ENCODE results near the gene IRF4.

Gene IRF4

GRCh38 chr6:391559-392440 lies at the start of gene IRF4:
TSS of gene IRF4 (plus strand) at chr6:391752. CDS start at chr6:393153, 1,401 bp downstream.
- DNase-seq (ENCODE audit: low read depth in 1 of 2, low spot score in 1 of 2) = peak in 1 of 2 donors; percentile 61

DNA sequence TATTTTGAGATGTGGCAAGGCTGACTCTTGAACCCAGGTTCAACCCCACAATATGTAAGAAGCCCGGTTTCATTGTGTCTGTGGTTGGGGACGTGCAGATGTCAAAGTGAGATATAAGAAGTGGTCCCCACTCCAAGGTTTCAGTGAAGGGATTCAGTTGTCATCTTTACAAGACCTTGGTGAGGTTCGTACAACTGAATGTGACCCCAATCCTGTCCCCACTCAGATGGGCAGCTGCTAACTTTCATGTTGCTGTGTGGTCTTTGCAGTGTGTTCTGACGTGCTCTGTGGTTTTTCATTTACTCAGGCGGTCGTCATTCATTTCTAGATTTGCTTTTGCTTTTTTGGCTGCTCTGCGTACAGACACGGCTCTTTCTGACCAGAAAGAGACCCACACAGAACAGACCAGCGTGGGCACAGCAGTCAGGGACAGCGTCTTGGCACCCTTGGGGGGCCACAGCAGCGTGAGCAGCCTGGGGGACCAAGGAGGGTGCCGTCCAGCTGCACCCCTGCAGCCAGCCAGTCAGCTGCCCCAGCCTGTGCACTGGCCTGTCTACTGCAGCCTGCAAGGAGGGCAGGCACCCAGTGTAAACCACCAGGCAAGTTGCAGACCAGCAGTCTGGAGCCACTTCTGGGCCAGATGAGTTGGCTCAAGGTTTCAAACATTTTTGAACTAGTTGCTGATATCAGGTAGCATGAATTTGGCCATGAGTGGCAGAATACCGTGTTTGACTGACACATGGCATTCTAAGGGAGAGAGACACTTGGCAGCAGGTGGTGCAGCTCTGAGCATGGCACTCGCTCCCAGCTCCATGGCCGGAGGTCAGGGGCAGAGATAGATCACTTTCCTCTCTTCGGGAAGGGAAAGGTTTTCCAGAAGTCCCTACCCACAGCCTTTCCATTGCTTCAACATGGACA lies 49.4 kb upstream of the IRF4 start:
- no peak for DNase-seq (ENCODE audit: low read depth in 1 of 2, low spot score in 1 of 2)

DNA sequence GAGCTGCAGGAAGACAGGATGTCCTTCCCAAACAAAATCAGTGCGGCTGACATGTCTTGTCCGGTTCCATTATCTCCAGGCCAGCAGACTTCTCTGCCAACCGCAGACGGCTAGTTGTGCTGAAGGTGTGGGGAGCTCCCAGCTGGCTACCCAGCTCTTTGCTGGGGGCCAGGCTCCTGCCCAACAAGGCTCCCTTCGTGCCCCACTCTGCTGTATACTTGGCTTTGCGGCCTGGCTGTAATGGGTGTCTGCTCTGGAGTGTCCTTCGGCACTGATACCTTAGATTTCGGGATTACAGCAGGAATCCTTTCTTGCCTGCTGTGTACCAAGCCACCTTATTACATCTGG lies 48.7 kb upstream of the IRF4 start:
- DNase-seq (ENCODE audit: low read depth in 1 of 2, low spot score in 1 of 2) = no peak

- DNase-seq (ENCODE audit: low read depth in 1 of 2, low spot score in 1 of 2) = no peak
Measured at GRCh38 chr6:343226-343935, 48.2 kb upstream of the IRF4 start.

DNA sequence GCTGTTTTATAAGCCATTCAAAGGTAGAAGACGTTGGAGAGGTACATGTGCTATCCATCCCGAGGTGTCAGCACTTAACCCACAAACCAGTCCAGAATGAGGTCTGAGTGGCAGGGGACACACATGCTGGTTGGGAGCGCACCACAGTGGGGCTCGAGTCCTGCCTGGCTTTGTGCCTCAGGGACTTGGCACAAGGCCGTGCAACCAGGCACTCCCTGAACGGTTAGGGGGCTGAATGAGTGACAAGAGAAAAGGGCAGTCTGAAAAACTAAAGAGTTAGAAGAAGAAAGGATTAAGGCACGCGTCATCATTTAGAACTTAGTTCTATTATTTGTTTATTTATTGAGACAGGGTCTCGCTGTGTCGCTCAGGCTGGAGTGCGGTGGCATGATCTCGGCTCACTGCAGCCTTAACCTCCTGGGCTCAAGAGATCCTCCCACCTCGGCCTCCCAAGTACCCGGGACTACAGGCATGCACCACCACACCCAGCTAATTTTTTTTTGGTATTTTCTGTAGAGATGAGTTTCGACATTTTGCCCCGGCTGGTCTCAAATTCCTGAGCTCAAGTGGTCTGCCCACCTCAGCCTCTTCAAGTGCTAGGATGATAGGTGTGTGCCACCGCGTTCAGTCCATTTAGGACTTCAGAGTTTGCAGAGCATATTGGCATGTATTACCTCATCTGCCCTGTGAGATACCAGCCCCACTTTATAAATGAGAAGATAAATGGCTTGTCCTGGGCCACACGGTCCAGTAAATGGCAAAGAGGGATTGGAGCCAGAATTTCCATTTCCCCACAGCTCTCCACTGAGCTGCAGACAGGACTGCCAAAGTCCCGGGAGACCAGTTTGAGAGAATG lies 47.4 kb upstream of the IRF4 start:
- DNase-seq (ENCODE audit: low read depth in 1 of 2, low spot score in 1 of 2) = no peak

DNA sequence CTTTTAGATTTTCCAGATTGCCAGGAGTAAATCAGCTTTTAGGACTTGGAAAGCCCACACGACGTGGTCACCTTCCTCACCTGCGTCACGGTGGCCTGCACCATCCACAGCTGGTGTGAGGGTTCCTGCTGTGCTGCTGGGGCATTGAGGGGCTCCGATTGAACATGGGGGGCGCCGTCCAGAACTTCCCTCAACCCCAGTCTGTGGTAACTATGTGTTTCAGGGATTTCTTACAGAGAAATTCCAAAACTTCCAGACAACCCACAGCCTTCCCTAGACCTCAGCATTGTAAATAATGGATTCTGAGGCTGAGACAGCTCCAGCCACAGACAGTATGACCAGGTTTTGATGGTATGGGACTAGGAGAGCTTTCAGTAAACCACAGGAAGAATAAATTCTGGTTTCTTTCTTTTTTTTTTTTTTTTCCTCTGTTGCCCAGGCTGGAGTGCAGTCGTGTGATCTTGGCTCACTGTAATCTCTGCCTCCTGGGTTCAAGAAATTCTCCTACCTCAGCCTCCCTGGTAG lies 46.7 kb upstream of the IRF4 start:
- DNase-seq (ENCODE audit: low read depth in 1 of 2, low spot score in 1 of 2) = no peak

DNA sequence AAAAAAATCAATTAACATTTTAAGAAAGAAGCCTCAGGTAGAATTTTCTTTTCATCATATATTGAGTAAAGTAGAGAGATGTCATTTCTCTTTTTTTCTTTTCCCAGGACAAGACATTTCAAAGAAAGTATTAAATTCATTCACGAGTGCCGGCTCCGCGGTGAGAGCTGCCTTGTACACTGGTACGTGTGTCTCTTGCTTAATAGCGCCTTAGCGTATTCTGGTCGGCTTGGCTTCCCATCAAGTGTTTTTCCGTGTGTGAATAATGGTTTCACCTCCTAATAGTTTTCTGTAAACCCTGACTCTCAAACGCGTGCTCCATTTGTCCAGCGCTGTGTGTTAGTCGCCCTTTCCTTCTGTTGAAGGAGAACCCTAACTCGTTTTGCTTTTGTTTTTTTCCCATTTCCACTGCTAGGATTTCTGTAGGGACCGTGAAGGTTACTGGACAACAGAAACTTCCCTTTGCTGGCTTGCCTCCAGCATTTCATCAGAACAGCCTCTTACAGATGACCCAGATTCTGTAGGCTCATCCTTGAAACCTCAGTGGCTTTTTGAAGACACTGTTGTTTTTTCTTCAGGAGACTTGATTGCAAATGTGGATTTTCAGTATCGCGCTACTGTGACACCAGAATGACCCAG lies 45.7 kb upstream of the IRF4 start:
- DNase-seq (ENCODE audit: low read depth in 1 of 2, low spot score in 1 of 2) = no peak

DNA sequence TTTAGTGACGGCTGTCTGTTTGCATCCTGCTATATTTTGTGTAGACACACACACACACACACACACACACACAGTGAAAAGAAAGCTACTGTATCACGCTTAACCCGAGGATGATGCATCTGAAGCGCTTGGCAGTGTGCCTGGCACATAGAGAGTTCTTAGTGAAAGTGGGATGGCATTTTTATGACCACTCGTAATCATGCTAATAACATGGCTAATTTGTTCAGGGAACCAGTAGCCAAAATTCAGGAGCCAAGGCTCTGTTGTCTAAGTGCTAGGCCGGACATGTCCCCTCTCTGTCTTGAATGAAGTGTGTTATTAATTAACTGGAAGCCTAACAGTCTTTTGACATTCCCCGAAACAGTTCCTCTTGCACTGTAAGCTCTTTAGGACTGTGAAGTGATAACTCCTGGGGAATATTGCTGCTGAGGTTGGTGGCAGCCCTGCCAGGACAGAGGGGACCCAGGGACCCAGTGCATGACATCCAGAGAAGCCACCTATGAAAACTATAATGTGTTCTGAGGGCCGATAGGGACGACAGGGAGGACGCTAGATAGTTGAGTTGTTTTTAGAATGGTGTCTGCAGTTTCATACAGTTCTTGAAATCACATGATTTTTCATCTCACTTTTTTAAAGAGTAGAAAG lies 45.0 kb upstream of the IRF4 start:
- no peak for DNase-seq (ENCODE audit: low read depth in 1 of 2, low spot score in 1 of 2)

DNA sequence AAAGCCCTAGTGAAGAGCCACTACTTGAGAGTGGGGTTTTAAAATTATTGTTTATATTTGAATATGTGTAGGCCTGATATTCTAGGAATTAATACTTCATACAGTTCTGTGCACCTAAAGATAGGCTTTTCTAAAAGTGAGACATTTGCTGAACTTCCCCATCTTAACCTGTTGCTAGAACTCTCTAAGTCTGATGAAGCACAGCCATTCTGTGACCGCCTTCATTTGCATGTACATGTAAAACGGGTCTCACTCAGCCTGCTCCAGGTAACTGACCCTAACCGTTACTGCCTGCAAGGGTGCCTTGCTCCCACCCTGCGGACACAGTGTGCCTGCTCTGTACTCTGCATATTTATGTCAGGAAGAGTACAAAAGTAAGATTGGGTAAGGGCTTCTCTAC lies 44.3 kb upstream of the IRF4 start:
- DNase-seq (ENCODE audit: low read depth in 1 of 2, low spot score in 1 of 2) = no peak

- no peak for DNase-seq (ENCODE audit: low read depth in 1 of 2, low spot score in 1 of 2)
Measured at GRCh38 chr6:347951-348859, 43.3 kb upstream of the IRF4 start.

GRCh38 chr6:348860-349396 lies 42.6 kb upstream of the IRF4 start:
- DNase-seq (ENCODE audit: low read depth in 1 of 2, low spot score in 1 of 2) = no peak

DNA sequence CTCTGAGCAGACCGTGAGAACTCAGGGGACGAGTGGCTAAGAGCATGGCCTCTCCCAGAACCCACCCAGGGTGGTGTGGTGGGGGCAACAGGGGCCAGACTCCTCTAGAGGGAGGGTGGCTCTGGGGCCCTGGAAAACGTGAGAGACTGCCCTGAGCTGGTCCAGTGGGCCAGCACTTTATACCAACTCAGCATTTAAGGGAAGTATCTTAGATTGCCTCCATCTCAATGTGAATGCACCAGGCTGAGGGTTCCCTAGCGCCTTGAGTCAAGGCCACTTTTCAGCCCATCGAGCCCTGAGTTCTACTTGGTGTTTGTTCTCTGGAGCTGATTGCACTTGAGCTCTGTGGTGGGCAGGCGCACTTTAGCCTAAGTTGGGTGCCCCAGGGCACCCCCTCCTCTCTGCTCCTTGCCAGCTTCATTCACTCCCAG lies 42.0 kb upstream of the IRF4 start:
- no peak for DNase-seq (ENCODE audit: low read depth in 1 of 2, low spot score in 1 of 2)

GRCh38 chr6:350371-350770 lies 41.2 kb upstream of the IRF4 start:
- no peak for DNase-seq (ENCODE audit: low read depth in 1 of 2, low spot score in 1 of 2)

GRCh38 chr6:351011-351866 lies 40.3 kb upstream of the IRF4 start:
- DNase-seq (ENCODE audit: low read depth in 1 of 2, low spot score in 1 of 2) = no peak

GRCh38 chr6:351867-352289 lies 39.7 kb upstream of the IRF4 start:
- no peak for DNase-seq (ENCODE audit: low read depth in 1 of 2, low spot score in 1 of 2)

- no peak for DNase-seq (ENCODE audit: low read depth in 1 of 2, low spot score in 1 of 2)
Measured at GRCh38 chr6:352474-352873, 39.1 kb upstream of the IRF4 start.

DNA sequence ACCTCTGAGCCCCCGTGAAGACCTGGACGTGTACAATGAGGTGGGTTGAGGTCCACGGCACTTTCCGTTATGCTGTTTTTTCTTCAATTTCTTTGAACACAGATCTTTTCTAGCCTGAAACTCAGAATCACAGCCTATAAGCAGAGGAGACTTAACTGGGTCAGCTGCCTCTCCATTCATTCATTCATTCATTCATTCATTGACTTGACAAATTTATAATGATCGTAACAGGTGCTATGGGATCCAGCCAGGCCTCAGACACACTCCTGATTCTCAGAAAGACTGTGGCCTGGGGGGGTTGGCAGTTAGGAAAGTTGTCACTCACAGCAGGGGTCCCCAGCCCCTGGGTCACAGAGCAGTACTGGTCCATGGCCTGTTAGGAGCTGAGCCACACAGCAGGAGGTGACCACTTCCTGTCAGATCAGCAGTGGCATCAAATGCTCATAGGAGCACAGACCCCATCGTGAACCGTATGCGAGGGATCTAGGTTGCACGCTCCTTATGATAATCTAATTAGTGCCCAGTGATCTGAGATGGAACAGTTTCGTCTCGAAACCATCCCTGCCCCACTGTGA lies 38.6 kb upstream of the IRF4 start:
- no peak for DNase-seq (ENCODE audit: low read depth in 1 of 2, low spot score in 1 of 2)
